ENCODE data around the gene ABHD10. TPM values are rescaled to one million over a fixed set of nuclear protein-coding genes. Genes with fewer than 3 reads are reported as not detected.
A peak's percentile ranks its signal among the peaks of the same experiment; 100 is the strongest.

ABHD10 gene
- polyA plus RNA-seq, 2 of the 4 experiments (the other 2 are of a cell fraction) = 31.8 to 42.1 TPM

- CTCF ChIA-PET = interaction anchor here (0.6 to 9.7 kb wide), 6 partner anchors 23 to 346 kb away, joined by 3 to 113 read pairs (median 3); no protein-coding TSS in a partner anchor
- Histone ChIP-seq H3K9me3 (no peaks in the 10 kb centered on the region), H3K4me1 (peaks cover 14% of the 10 kb centered on the region; the same call in 1 of the 3 replicates), H3K4me3 (no peak overlapping the region), H3K4me2 (no peak overlapping the region), H3K27ac (no peak overlapping the region)
- WGBS (ENCODE audit: missing lambda C conversion rate) = 66% methylated on average over 3 of the region's 3 CpGs
- peak in 1 of 2 experiments; percentile 16 for DNase-seq (ENCODE audit: low read depth in 1 of 2, low spot score in 1 of 2)
- no peak for ATAC-seq
- TF ChIP-seq HOXB13 (CRISPR knock-in tag; IDR thresholded peaks at IDR 0.05; ENCODE audit: low read depth) = no peak
- no peak for TF ChIP-seq ZNF302 (CRISPR knock-in tag; IDR thresholded peaks at IDR 0.05)
- TF ChIP-seq FOSB (CRISPR knock-in tag; IDR thresholded peaks at IDR 0.05) = no peak
- no peak for TF ChIP-seq CBX2 (IDR thresholded peaks at IDR 0.05; ENCODE audit: borderline replicate concordance, low read depth)
- no peak for TF ChIP-seq BHLHE40 (IDR thresholded peaks at IDR 0.05; ENCODE audit: low read depth, low read length)
- no peak for TF ChIP-seq NFE2L2 (conservative IDR thresholded peaks at IDR 0.05; ENCODE audit: low read length)
- TF ChIP-seq BCL3 (IDR thresholded peaks at IDR 0.05) = no peak
- TF ChIP-seq HES2 (IDR thresholded peaks at IDR 0.05) = no peak
- no peak for TF ChIP-seq ZSCAN20 (CRISPR knock-in tag; IDR thresholded peaks at IDR 0.05)
- no peak for TF ChIP-seq POLR2AphosphoS2 (conservative IDR thresholded peaks at IDR 0.05; ENCODE audit: low read length)
- TF ChIP-seq MYC (IDR thresholded peaks at IDR 0.05; ENCODE audit: borderline replicate concordance, low read length) = no peak
- no peak for TF ChIP-seq FOSL2 (IDR thresholded peaks at IDR 0.05)
- no peak for TF ChIP-seq FOSL2 (CRISPR knock-in tag; IDR thresholded peaks at IDR 0.05)
- TF ChIP-seq E2F6 (IDR thresholded peaks at IDR 0.05; ENCODE audit: borderline replicate concordance, low read depth) = no peak
- no peak for TF ChIP-seq TP53 (CRISPR knock-in tag; IDR thresholded peaks at IDR 0.05)
- TF ChIP-seq POLR2A (IDR thresholded peaks at IDR 0.05; ENCODE audit: low read length) = no peak
- no peak for TF ChIP-seq HDAC2 (IDR thresholded peaks at IDR 0.05)
- POLR2A ChIA-PET = no interaction called here
- no peak for FAIRE-seq
Observed at GRCh38 chr3:112038863-112039262, 60.0 kb downstream of the ABHD10 start.

GRCh38 chr3:112041321-112041720 is 62.5 kb downstream of the ABHD10 start:
- H3K9me3 ChIP-seq = no peaks in the 10 kb centered on the region
- no peak for ATAC-seq
- FAIRE-seq = no peak
- TF ChIP-seq KDM5A (IDR thresholded peaks at IDR 0.05) = no peak
- H3K4me3 ChIP-seq = no peak overlapping the region
- POLR2A ChIA-PET = no interaction called here
- no peak overlapping the region for H3K27ac ChIP-seq
- DNase-seq (ENCODE audit: low read depth in 1 of 2, low spot score in 1 of 2) = no peak
- CTCF ChIA-PET = interaction anchor here (1.0 to 9.7 kb wide), 7 partner anchors 18 to 350 kb away, joined by 3 to 113 read pairs (median 3); no protein-coding TSS in a partner anchor
- no peak overlapping the region for H3K4me2 ChIP-seq
- H3K4me1 ChIP-seq = peaks cover 14% of the 10 kb centered on the region; the same call in 1 of the 3 replicates

- CTCF ChIA-PET = interaction anchor here (0.6 to 9.7 kb wide), 38 partner anchors 10 to 967 kb away, joined by 3 to 113 read pairs (median 4); partner anchors contain the start of genes ABHD10, TAGLN3 and TMPRSS7
- TF ChIP-seq KDM5A (IDR thresholded peaks at IDR 0.05) (no peak), ZSCAN20 (CRISPR knock-in tag; IDR thresholded peaks at IDR 0.05) (no peak), RNF2 (IDR thresholded peaks at IDR 0.05; ENCODE audit: borderline replicate concordance, low read depth) (no peak), JUNB (IDR thresholded peaks at IDR 0.05) (no peak), MAZ (IDR thresholded peaks at IDR 0.05; ENCODE audit: borderline replicate concordance, low read depth, low read length) (no peak), ZC3H11A (IDR thresholded peaks at IDR 0.05) (no peak), REST (IDR thresholded peaks at IDR 0.05) (no peak), ELK1 (IDR thresholded peaks at IDR 0.05; ENCODE audit: low read depth, low read length) (no peak), NPAS2 (CRISPR knock-in tag; IDR thresholded peaks at IDR 0.05; ENCODE audit: borderline replicate concordance) (no peak)
- ATAC-seq (peak; percentile 28 to 57; a peak in 4 of 6 replicates), DNase-seq (ENCODE audit: low read depth in 1 of 2, low spot score in 1 of 2) (peak in 1 of 2 experiments; percentile 18), FAIRE-seq (no peak)
- POLR2A ChIA-PET = no interaction called here
- 62% methylated on average over 6 of the region's 6 CpGs for WGBS (ENCODE audit: missing lambda C conversion rate)
- Histone ChIP-seq H3K9me3 (no peaks in the 10 kb centered on the region), H3K4me1 (peaks cover 14% of the 10 kb centered on the region; the same call in 1 of the 3 replicates), H3K27ac (no peak overlapping the region), H3K4me2 (no peak overlapping the region), H3K4me3 (no peak overlapping the region)
Observed at GRCh38 chr3:112042842-112043280, 64.0 kb downstream of the ABHD10 start.
